Measurements from ENCODE around the gene C2CD2L. TPM values are rescaled to one million over a fixed set of nuclear protein-coding genes. Genes with fewer than 3 reads are reported as not detected.

The C2CD2L gene
- total and polyA plus RNA-seq, 3 donors from 2014 or later: 7.8 to 12.3 (median 11.7) TPM

- Histone ChIP-seq H3K4me1 (peaks cover 17% of the 10 kb centered on the region), H3K4me3 (no peak overlapping the region), H3K27ac (no peak overlapping the region), H3K36me3 (ENCODE audit: low read depth, missing control alignments) (no peaks in the 10 kb centered on the region), H3K9me3 (no peaks in the 10 kb centered on the region), H3K27me3 (no peaks in the 10 kb centered on the region)
- no peak for DNase-seq
- WGBS, 2 donors: 97 to 98% methylated on average over 8 to 9 of the region's 9 CpGs
- no peak for TF ChIP-seq CTCF (IDR thresholded peaks at IDR 0.05)
- TF ChIP-seq POLR2A (IDR thresholded peaks at IDR 0.05): no peak
- intact Hi-C loops (cut with DNase I; ENCODE audit: low total_unique reads): no loop called here
These were observed 18.7 kb upstream of the C2CD2L start for GRCh38 chr11:119088406-119088805.

GRCh38 chr11:119089319-119089718 is 17.8 kb upstream of the C2CD2L start:
- Histone ChIP-seq H3K9me3 (no peaks in the 10 kb centered on the region), H3K36me3 (ENCODE audit: low read depth, missing control alignments) (no peaks in the 10 kb centered on the region), H3K27me3 (no peaks in the 10 kb centered on the region), H3K4me3 (no peak overlapping the region), H3K4me1 (peaks cover 19% of the 10 kb centered on the region), H3K27ac (no peak overlapping the region)
- intact Hi-C loops (cut with DNase I; ENCODE audit: low total_unique reads): no loop called here
- TF ChIP-seq POLR2A (IDR thresholded peaks at IDR 0.05) (no peak), CTCF (IDR thresholded peaks at IDR 0.05) (no peak)
- no peak for DNase-seq
- 81 to 93% methylated on average over 1 of the region's 1 CpG for WGBS, 2 donors

- Histone ChIP-seq H3K9me3 (no peaks in the 10 kb centered on the region), H3K4me3 (no peak overlapping the region), H3K4me1 (peaks cover 17% of the 10 kb centered on the region), H3K36me3 (ENCODE audit: low read depth, missing control alignments) (no peaks in the 10 kb centered on the region), H3K27me3 (no peaks in the 10 kb centered on the region), H3K27ac (no peak overlapping the region)
- intact Hi-C loops (cut with DNase I; ENCODE audit: low total_unique reads): loop anchor here (10.0 kb wide), 1 partner anchor 94 kb away; the partner anchor contains the start of gene NHERF4
- TF ChIP-seq CTCF (IDR thresholded peaks at IDR 0.05): no peak
- no peak for TF ChIP-seq POLR2A (IDR thresholded peaks at IDR 0.05)
- DNase-seq: no peak
- 93 to 95% methylated on average over 9 of the region's 9 CpGs for WGBS, 2 donors
These were observed 16.0 kb upstream of the C2CD2L start for GRCh38 chr11:119091178-119091577.

GRCh38 chr11:119091966-119092879 is 14.9 kb upstream of the C2CD2L start:
- Histone ChIP-seq H3K4me1 (peaks cover 17% of the 10 kb centered on the region), H3K4me3 (no peak overlapping the region), H3K27ac (no peak overlapping the region), H3K36me3 (ENCODE audit: low read depth, missing control alignments) (no peaks in the 10 kb centered on the region), H3K27me3 (no peaks in the 10 kb centered on the region), H3K9me3 (no peaks in the 10 kb centered on the region)
- no peak for DNase-seq
- WGBS, 2 donors: 86 to 91% methylated on average over 11 to 13 of the region's 13 CpGs
- no peak for TF ChIP-seq CTCF (IDR thresholded peaks at IDR 0.05)
- TF ChIP-seq POLR2A (IDR thresholded peaks at IDR 0.05): no peak
- intact Hi-C loops (cut with DNase I; ENCODE audit: low total_unique reads): loop anchor here (10.0 kb wide), 1 partner anchor 93 kb away; the partner anchor contains the start of gene NHERF4
